Measurements from ENCODE around the gene ATP1A2.
"Not testable (repeated sequence)": the region's sequence is repeated elsewhere in the genome, so short reads cannot be mapped to it uniquely, and the experiment has no call there.

The ATP1A2 gene

DNA sequence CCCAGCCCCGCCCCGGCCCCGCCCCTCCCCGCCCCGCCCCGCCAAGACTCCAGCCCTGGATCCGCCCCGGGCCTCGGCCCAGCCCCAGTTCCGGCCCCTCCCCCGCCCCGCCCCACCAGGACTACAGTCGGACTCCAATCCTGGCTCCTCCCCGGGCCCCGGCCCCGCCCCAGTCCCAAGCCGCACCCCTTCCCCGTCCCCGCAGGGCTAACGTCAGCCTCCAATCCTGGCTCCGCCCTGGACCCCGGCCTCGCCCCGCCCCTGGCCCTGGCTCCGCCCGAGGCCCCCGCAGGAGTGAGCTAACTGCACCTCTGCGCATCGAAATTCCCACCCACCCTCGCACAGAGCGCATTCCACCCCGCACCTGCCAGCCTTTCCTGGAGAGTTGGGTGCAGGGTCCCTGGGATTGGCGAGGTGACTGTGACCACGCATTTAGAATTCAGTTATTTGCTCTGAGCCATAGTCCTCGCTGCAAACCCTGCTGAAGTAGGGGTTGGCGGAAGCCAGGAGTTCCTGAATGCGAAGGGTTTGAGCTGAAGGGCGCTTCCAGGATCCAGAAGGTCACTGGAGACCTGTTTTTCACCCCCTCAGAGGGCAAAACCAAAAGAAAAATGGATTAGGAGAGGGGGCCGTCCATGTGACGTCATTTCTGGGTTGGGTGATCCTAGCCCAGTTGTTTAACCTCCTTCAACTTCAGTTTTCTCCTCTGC is 16.6 kb upstream of the ATP1A2 start:
- Histone ChIP-seq H3K9ac (ENCODE audit: low read length) (peak overlapping the region; percentile 80), H3K4me1 (ENCODE audit: control insufficient read depth, insufficient read depth, low read length) (peaks cover 41% of the 10 kb centered on the region), H3K36me3 (ENCODE audit: control insufficient read depth, insufficient read depth, low read length) (no peaks in the 10 kb centered on the region), H3K27ac (ENCODE audit: low read depth, low read length) (peak overlapping the region; percentile 96), H3K27me3 (ENCODE audit: control insufficient read depth, insufficient read depth, low read length) (no peaks in the 10 kb centered on the region), H3K4me3 (ENCODE audit: low read length) (peak overlapping the region; percentile 77)

DNA sequence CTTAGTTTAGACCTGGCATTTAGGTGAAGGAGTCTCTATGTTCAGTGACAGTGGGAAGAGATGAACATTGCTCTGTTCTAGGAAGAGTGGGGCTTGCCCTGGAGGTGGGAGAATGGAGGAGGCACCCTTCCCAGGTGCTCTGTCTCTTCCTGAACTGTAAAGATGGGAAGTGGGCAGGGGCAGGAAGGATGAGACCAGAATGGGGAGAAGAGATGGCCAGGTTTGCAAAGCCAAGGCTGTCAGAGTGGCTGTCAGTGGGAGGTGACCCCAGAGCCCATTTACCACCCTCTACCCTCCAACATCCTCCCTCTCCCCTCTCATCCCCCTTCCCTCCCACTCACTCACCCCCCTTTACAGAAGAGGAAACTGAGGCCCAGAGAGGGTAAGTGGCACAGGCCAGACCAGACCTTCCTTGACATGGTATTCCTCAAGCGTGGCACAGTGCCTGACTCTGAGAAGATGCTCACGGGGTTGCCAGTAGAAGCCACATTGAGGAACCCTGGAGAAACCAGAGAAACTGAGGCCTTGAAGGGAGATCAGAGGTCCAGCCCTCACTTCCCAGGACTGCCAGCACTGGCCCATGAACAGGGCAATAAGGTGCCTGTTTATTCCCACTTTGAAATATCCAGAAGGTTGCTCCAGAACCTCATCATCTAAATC is 15.7 kb upstream of the ATP1A2 start:
- Histone ChIP-seq H3K4me3 (ENCODE audit: low read length) (no peak overlapping the region), H3K27me3 (ENCODE audit: control insufficient read depth, insufficient read depth, low read length) (no peaks in the 10 kb centered on the region), H3K9ac (ENCODE audit: low read length) (no peak overlapping the region), H3K27ac (ENCODE audit: low read depth, low read length) (peak overlapping the region; percentile 96), H3K36me3 (ENCODE audit: control insufficient read depth, insufficient read depth, low read length) (no peaks in the 10 kb centered on the region), H3K4me1 (ENCODE audit: control insufficient read depth, insufficient read depth, low read length) (peaks cover 49% of the 10 kb centered on the region)

DNA sequence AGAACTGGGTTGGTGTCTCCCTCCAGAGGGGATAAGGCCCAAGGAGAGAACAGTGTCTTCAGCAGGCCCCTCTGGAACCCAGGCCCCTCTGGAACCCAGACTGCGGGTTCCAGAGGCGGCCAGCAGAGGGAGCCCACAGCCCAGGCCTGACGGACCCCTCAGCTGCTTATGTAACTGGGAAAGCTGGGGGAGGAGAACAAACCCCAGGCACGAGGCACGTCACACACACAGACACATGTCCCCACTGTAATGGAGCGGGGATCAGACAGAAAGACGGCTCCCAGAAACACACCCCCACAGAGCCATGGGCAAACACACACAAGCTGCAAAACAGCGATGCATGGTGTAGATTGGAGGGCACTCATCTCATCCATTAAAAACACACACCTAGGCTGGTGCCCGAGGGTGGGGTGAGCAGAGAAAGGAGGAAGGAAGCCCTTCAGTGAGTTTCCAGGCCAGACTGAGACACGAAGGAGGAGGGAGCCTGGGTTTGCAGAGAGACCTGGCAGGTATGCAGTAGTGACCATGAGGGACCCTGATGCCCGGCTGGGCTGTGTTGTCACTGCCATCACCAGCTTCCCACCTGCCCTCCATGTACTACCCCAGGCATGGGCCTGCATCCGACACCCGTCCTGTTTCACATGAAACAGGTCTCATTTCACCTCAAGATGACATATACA is 14.4 kb upstream of the ATP1A2 start:
- Histone ChIP-seq H3K9ac (ENCODE audit: low read length) (no peak overlapping the region), H3K4me3 (ENCODE audit: low read length) (peak overlapping the region; percentile 17), H3K27me3 (ENCODE audit: control insufficient read depth, insufficient read depth, low read length) (no peaks in the 10 kb centered on the region), H3K27ac (ENCODE audit: low read depth, low read length) (peak overlapping the region; percentile 96), H3K4me1 (ENCODE audit: control insufficient read depth, insufficient read depth, low read length) (peaks cover 49% of the 10 kb centered on the region), H3K36me3 (ENCODE audit: control insufficient read depth, insufficient read depth, low read length) (no peaks in the 10 kb centered on the region)

DNA sequence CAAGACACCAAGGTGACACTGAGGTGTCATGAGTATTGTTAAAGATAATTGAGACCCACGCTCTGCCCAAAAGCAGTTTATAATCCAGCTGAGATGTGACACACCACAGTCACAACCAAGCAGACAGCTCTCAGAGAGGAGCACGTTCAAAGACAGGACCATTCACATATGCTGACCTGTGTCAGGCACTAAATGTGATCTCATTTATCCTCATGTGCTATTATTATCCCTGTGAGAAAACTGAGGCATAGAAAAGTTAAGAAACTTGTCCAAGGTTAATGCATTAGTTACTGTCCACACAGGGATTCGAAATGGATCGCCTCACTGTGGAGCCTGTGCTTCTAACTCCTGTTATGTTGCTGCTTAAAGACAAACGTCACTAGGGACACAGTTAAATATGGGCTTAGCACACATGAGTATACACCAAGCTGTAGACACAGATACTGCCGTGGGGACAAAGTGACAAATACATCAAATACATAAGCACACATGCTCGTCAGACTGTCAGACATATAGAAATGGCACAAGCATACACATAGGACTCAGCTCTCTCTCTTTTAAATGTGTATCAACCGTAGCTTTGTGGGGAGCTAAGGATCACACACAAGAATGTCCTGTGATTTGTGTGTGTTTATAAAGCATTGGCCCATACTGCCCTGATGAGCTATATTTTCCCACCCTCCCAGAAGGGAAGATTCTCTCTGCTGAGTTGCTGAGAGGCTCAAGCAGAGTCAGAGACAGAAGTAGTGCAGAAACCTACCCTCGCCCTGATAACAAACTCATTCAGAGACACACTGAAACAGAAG is 13.6 kb upstream of the ATP1A2 start:
- no peaks in the 10 kb centered on the region for H3K27me3 ChIP-seq (ENCODE audit: control insufficient read depth, insufficient read depth, low read length)
- peak overlapping the region; percentile 89 for H3K27ac ChIP-seq (ENCODE audit: low read depth, low read length)
- H3K36me3 ChIP-seq (ENCODE audit: control insufficient read depth, insufficient read depth, low read length) = no peaks in the 10 kb centered on the region
- no peak overlapping the region for H3K9ac ChIP-seq (ENCODE audit: low read length)
- H3K4me3 ChIP-seq (ENCODE audit: low read length) = peak overlapping the region; percentile 17
- peaks cover 49% of the 10 kb centered on the region for H3K4me1 ChIP-seq (ENCODE audit: control insufficient read depth, insufficient read depth, low read length)

DNA sequence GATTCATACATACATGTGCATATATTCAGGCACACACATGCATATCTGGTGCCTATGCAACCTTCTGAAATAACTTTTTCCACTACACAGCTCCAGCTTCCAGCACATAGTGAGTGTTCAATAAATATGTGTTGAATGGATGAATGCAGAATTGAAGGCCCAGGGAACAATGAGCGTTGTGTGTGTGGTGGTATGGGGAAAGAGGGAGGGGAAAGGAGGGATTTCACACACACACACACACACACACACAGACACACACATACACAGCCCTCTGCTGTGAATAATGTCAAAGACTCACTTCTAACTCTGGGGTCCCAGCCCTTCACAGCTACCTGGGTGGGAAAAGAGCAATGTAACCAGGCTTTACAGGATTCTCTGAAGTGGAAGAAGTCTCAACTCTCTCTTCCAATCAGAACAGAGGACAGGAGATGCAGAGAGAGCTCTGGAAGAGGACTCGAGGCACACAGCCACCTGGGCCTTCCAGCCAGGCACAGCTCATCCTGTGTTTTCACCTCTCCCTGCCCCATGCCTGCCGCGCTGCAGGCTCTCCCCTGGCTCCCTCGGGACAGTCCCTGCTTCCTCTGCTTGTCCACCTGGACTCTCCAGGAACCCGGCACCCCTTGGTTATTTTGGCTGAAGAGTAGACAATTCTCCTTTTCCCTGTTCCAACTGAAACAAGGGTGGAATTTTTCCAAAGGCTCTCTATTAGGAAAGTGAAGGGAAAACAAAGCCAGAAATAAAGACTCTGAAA is 11.7 kb upstream of the ATP1A2 start:
- Histone ChIP-seq H3K36me3 (ENCODE audit: control insufficient read depth, insufficient read depth, low read length) (no peaks in the 10 kb centered on the region), H3K27me3 (ENCODE audit: control insufficient read depth, insufficient read depth, low read length) (no peaks in the 10 kb centered on the region), H3K9ac (ENCODE audit: low read length) (no peak overlapping the region), H3K27ac (ENCODE audit: low read depth, low read length) (peak overlapping the region; percentile 89), H3K4me1 (ENCODE audit: control insufficient read depth, insufficient read depth, low read length) (peaks cover 44% of the 10 kb centered on the region), H3K4me3 (ENCODE audit: low read length) (no peak overlapping the region)

DNA sequence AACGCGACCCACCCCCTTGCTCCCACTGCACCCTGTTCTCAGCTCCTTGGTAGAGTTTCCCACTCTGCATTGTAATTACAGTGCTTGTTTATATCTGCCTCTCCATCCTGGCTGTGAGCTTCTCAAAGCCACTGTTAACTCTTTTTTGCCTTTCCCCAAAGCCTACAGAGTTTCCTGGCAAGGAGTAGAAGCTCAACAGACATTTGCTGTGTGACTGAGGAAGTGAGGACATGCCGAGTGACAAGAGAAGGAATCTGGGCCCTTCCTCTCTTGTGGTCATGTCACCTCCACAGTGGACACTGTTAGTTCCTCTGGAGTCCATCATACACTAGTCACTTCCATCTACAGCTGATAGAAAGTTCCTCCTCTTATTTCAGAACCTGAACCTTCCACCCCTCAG is 11.1 kb upstream of the ATP1A2 start:
- H3K9ac ChIP-seq (ENCODE audit: low read length) = no peak overlapping the region

DNA sequence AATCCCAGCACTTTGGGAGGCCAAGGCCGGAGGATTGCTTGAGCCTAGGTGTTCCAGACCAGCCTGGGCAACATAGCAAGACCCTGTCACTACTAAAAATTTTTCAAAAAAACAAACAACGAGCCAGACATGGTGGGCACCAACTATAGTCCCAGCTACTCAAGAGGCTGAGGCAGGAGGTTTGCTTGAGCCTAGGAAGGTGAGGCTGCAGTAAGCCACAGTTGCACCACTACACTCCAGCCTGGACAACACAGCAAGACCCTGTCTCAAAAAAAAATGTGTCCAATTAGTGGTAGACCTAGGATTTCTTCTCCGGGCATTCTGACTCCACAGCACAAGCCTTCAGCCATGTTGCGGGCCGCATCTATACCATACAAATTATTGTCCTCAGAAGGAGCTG is 10.4 kb upstream of the ATP1A2 start:
- Histone ChIP-seq H3K27me3 (ENCODE audit: control insufficient read depth, insufficient read depth, low read length) (no peaks in the 10 kb centered on the region), H3K4me3 (ENCODE audit: low read length) (no peak overlapping the region), H3K4me1 (ENCODE audit: control insufficient read depth, insufficient read depth, low read length) (peaks cover 37% of the 10 kb centered on the region), H3K9ac (ENCODE audit: low read length) (no peak overlapping the region), H3K27ac (ENCODE audit: low read depth, low read length) (no peak overlapping the region), H3K36me3 (ENCODE audit: control insufficient read depth, insufficient read depth, low read length) (no peaks in the 10 kb centered on the region)

More for the DNA sequence above, 11.1 kb upstream of the ATP1A2 start:
- Histone ChIP-seq H3K36me3 (ENCODE audit: control insufficient read depth, insufficient read depth, low read length) (no peaks in the 10 kb centered on the region), H3K4me1 (ENCODE audit: control insufficient read depth, insufficient read depth, low read length) (peaks cover 39% of the 10 kb centered on the region), H3K27me3 (ENCODE audit: control insufficient read depth, insufficient read depth, low read length) (no peaks in the 10 kb centered on the region), H3K4me3 (ENCODE audit: low read length) (no peak overlapping the region), H3K27ac (ENCODE audit: low read depth, low read length) (peak overlapping the region; percentile 63)

DNA sequence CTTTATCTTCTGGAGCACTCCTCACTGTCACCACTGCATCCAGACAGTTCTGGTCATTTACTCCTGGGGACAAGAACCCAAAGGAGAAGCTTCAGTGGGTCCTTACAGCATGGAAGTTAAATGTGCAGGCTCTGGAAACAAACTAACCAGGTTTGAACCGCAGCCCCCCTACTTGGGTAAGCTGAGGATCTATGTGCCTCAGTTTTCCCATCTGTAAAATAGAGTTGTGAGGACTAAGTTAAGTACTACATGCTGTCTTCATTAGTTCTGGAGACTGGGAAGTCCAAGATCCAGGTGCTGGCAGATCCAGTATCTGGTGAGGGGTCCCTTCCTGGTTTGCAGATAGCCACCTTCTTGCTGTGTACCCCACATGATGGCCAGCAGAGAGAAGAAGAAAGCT is 8.0 kb upstream of the ATP1A2 start:
- no peaks in the 10 kb centered on the region for H3K36me3 ChIP-seq (ENCODE audit: control insufficient read depth, insufficient read depth, low read length)
- no peak overlapping the region for H3K4me3 ChIP-seq (ENCODE audit: low read length)
- no peak overlapping the region for H3K9ac ChIP-seq (ENCODE audit: low read length)
- peaks cover 22% of the 10 kb centered on the region for H3K4me1 ChIP-seq (ENCODE audit: control insufficient read depth, insufficient read depth, low read length)
- H3K27me3 ChIP-seq (ENCODE audit: control insufficient read depth, insufficient read depth, low read length) = no peaks in the 10 kb centered on the region
- H3K27ac ChIP-seq (ENCODE audit: low read depth, low read length) = no peak overlapping the region

DNA sequence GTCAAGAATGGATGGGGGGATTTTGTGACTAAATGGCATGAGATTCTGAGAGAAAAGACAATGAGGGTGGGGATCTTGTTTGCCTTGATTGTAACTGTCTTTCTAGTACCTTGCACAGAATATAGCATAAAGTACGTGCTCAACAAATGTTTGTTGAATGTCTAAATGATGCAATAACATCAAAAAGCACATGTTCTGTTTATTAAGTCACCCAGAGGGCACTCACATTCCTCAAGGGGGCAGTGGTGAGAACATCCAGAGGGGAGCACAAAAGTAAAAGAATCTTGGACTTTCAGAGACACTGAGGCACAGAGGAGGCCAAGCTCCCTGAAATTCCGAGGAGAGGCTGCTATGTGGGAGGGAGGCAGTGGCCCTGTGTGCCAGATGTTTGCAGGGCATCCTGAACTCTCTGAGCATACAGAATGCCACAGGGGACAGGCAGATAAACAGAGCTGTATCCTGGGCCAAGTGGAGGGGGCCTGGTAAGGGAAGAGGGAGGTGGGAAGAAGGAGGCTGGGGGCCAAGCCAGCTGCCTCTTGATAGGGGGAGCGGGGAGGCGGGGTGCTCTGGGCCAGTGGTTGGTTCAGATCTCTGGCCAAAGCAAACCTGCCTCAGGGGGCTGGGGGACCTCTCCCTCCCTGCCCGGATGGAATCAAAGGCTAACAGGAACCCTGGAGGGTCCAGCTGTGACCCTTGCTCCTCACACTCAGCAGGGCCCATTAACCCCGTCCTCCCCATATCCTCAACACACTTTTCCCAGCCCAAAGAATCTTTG is 6.5 kb upstream of the ATP1A2 start:
- Histone ChIP-seq H3K27ac (ENCODE audit: low read depth, low read length) (no peak overlapping the region), H3K36me3 (ENCODE audit: control insufficient read depth, insufficient read depth, low read length) (no peaks in the 10 kb centered on the region)

DNA sequence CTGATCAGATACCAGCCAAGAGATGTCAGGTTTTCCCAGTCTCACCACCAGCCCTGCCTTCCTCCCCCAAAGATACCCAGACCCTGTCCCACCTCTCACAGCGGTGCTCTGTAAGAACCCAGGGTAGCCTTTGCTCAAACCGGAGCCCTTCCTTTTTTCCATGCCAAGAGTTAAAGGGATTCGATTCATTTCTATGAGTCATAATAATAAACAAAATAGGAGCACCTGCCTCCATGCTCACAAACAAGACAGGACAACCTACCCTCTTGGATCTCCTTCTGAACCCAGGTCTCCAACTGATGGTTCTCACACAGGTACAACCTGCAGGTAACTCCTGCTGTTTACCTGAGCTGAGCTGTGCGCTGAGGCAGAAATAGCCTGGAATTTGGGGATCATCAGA is 5.9 kb upstream of the ATP1A2 start:
- Histone ChIP-seq H3K27ac (ENCODE audit: low read depth, low read length) (no peak overlapping the region), H3K4me3 (ENCODE audit: low read length) (no peak overlapping the region), H3K4me1 (ENCODE audit: control insufficient read depth, insufficient read depth, low read length) (peaks cover under 1% of the 10 kb centered on the region), H3K36me3 (ENCODE audit: control insufficient read depth, insufficient read depth, low read length) (no peaks in the 10 kb centered on the region), H3K9ac (ENCODE audit: low read length) (no peak overlapping the region), H3K27me3 (ENCODE audit: control insufficient read depth, insufficient read depth, low read length) (no peaks in the 10 kb centered on the region)

More for the DNA sequence above, 6.5 kb upstream of the ATP1A2 start:
- H3K4me3 ChIP-seq (ENCODE audit: low read length) = no peak overlapping the region
- H3K9ac ChIP-seq (ENCODE audit: low read length) = no peak overlapping the region
- peaks cover 7% of the 10 kb centered on the region for H3K4me1 ChIP-seq (ENCODE audit: control insufficient read depth, insufficient read depth, low read length)
- H3K27me3 ChIP-seq (ENCODE audit: control insufficient read depth, insufficient read depth, low read length) = no peaks in the 10 kb centered on the region

DNA sequence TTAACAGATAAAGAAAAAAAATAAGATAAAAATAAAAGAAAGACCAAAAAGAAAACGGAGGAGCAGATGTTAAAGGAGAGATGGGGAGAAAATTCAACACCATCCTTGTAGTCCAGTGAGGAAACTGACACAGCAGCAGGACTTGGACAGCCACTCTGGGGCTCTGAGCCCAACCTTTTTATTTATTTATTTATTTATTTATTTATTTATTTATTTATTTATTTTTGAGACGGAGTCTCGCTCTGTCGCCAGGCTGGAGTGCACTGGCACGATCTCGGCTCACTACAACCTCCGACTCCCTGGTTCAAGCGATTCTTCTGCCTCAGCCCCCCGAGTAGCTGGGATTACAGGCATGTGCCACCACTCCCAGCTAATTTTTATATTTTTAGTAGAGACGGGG is 4.1 kb upstream of the ATP1A2 start:
- H3K27ac ChIP-seq (ENCODE audit: low read depth, low read length) = not testable (repeated sequence)

More for the DNA sequence above, 4.1 kb upstream of the ATP1A2 start:
- H3K4me3 ChIP-seq (ENCODE audit: low read length); H3K36me3 ChIP-seq (ENCODE audit: control insufficient read depth, insufficient read depth, low read length); H3K4me1 ChIP-seq (ENCODE audit: control insufficient read depth, insufficient read depth, low read length); H3K9ac ChIP-seq (ENCODE audit: low read length); H3K27me3 ChIP-seq (ENCODE audit: control insufficient read depth, insufficient read depth, low read length): not testable (repeated sequence)

All from rectal smooth muscle tissue (tissue), 1 donor.